Caco-2 (cell line): ENCODE data around the gene PPP4R4. TPM values are rescaled to one million over a fixed set of nuclear protein-coding genes. Genes with fewer than 3 reads are reported as not detected.
"Not testable (repeated sequence)": the region's sequence is repeated elsewhere in the genome, so short reads cannot be mapped to it uniquely, and the experiment has no call there.

ENCODE experiments used
- BruUV-seq: library from RNA; stranded (reverse); fragments of 400-500 nt; replicated peaks from 2 replicates; lab custom pipeline; 2021; lab: Mats Ljungman, UMichigan
- CTCF ChIA-PET: fragments of 300-600 bp; sonication (Branson Sonifier 250); formaldehyde crosslinking; loops from one replicate; lab custom pipeline; 2022; ENCODE audit warnings: antibody characterized with exemption; lab: Charles Lee
- POLR2A ChIA-PET: fragments of 300-600 bp; sonication (Branson Sonifier 250); formaldehyde crosslinking; loops from one replicate; lab custom pipeline; 2022; ENCODE audit warnings: antibody characterized with exemption; lab: Charles Lee
- DNase-seq, 2 experiments: peaks; one replicate each; pipeline versions ENCODE4 v3.0.0 to v3.0.0-alpha.2; 2020 to 2022
- H3K27me3 ChIP-seq: replicated peaks from 2 replicates; pipeline ENCODE4 v1.6.0; 2011; ENCODE audit warnings: low read length; ENCODE audit not compliant: control insufficient read depth, insufficient read depth
- H3K36me3 ChIP-seq: 2 replicates; pipeline ENCODE4 v1.5.1; 2011; ENCODE audit warnings: low read length; ENCODE audit not compliant: control insufficient read depth, insufficient read depth
- H3K4me1 ChIP-seq: fragments of 250-450 bp; sonication (Bioruptor Pico); 2 replicates; pipeline ENCODE4 v1.5.1; 2020; ENCODE audit warnings: mild to moderate bottlenecking
- H3K4me3 ChIP-seq: 2 replicates; pipeline ENCODE4 v1.5.1; 2011; ENCODE audit warnings: low read depth, mild to moderate bottlenecking, control low read depth, low read length
- H3K9me3 ChIP-seq: fragments of 250-450 bp; sonication (Bioruptor Pico); 2 replicates; pipeline ENCODE4 v1.5.1; 2020; ENCODE audit warnings: mild to moderate bottlenecking, moderate library complexity
- H3K27ac Mint-ChIP-seq: one replicate; pipeline ENCODE4 v1.8.0; 2022; ENCODE audit warnings: mixed read lengths; ENCODE audit not compliant: unreplicated experiment
- H3K27me3 Mint-ChIP-seq: one replicate; pipeline ENCODE4 v1.8.0; 2022; ENCODE audit warnings: mixed read lengths; ENCODE audit not compliant: insufficient read depth, unreplicated experiment
- H3K36me3 Mint-ChIP-seq: one replicate; pipeline ENCODE4 v1.8.0; 2022; ENCODE audit warnings: mild to moderate bottlenecking, mixed read lengths; ENCODE audit not compliant: insufficient read depth, unreplicated experiment
- H3K4me1 Mint-ChIP-seq: one replicate; pipeline ENCODE4 v1.8.0; 2022; ENCODE audit warnings: low read depth, mixed read lengths; ENCODE audit not compliant: unreplicated experiment
- H3K4me3 Mint-ChIP-seq: one replicate; pipeline ENCODE4 v1.8.0; 2022; ENCODE audit warnings: mild to moderate bottlenecking, moderate library complexity, mixed read lengths; ENCODE audit not compliant: unreplicated experiment
- H3K9me3 Mint-ChIP-seq: one replicate; pipeline ENCODE4 v1.8.0; 2022; ENCODE audit warnings: mixed read lengths; ENCODE audit not compliant: unreplicated experiment
- intact Hi-C: fragments of 100-400 bp; cut with micrococcal nuclease; formaldehyde crosslinking; loops from one replicate; pipeline ENCODE4 v1.10.0; 2022; ENCODE audit not compliant: unreplicated experiment
- total RNA-seq: library from RNA; stranded (reverse); gene quantifications from 2 replicates; pipeline ENCODE4 v1.2.3, GENCODE V29; 2022
- TF ChIP-seq, protein P1 (sequence below), 2 experiments: fragments of 200-600 bp in 1 of 2; IDR thresholded peaks; 1 replicate in 1 of 2; 2 replicates in 1 of 2; pipeline versions ENCODE4 v1.5.1 to v1.8.0; 2011 to 2022; ENCODE audit warnings: antibody characterized with exemption in 1 of 2, control low read depth in 1 of 2, inconsistent platforms in 1 of 2, low read depth in 1 of 2, low read length in 1 of 2, mild to moderate bottlenecking in 1 of 2, moderate library complexity in 1 of 2; ENCODE audit not compliant: insufficient read depth in 1 of 2, severe bottlenecking in 1 of 2, unreplicated experiment in 1 of 2

Gene PPP4R4
- total RNA-seq, 1 experiment from 2014 or later: 0.20 TPM

DNA sequence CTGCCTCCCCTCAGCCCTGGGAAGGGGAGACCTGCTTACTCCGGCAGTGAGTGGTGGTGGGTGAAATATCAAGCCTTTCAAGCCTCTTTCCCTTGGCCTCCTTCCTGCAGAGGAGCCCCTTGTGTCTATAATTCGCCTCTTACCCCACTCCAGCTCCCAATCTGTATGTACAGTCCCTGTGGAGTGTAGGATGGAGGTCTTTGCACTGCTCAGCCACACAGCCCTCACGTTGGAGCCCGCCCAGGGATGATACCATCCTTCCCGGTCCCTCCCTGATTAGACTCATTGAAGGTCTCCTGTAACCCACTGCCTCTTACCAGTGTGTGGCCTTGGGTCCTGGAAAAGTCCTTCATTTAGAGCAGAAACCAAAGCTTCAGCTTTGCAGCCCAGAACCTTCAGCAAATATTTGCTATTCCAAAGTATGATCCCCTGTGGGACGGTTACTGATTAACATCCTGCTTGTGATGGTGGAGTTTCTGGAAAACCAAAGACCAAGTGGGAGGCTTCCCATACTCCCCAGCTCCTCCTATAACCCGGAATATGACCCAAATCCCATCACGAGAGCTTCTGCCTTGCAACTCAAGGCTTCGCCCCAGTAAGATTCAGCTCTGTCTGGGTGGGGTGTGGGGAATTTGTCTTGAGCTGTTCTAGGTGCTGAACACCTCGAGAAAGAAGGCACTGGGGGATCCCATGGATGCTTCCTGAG lies 118.9 kb downstream of the PPP4R4 start, which contains the start of gene SERPINA10:
Gene SERPINA10 (minus strand): TSS at position 397 of the 706 bp plus-strand sequence. CDS start 2,675 bp downstream, outside the sequence.
- H3K27me3 Mint-ChIP-seq: no peaks in the 10 kb centered on the region
- BruUV-seq: no TSS peak
- H3K36me3 Mint-ChIP-seq: no peaks in the 10 kb centered on the region
- no peaks in the 10 kb centered on the region for H3K9me3 Mint-ChIP-seq
- TF ChIP-seq, protein P1, sequence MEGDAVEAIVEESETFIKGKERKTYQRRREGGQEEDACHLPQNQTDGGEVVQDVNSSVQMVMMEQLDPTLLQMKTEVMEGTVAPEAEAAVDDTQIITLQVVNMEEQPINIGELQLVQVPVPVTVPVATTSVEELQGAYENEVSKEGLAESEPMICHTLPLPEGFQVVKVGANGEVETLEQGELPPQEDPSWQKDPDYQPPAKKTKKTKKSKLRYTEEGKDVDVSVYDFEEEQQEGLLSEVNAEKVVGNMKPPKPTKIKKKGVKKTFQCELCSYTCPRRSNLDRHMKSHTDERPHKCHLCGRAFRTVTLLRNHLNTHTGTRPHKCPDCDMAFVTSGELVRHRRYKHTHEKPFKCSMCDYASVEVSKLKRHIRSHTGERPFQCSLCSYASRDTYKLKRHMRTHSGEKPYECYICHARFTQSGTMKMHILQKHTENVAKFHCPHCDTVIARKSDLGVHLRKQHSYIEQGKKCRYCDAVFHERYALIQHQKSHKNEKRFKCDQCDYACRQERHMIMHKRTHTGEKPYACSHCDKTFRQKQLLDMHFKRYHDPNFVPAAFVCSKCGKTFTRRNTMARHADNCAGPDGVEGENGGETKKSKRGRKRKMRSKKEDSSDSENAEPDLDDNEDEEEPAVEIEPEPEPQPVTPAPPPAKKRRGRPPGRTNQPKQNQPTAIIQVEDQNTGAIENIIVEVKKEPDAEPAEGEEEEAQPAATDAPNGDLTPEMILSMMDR (IDR thresholded peaks at IDR 0.05; ENCODE audit: insufficient read depth in 1 of 2, low read depth in 1 of 2, low read length in 1 of 2, severe bottlenecking in 1 of 2, unreplicated experiment in 1 of 2): no peak
- Histone ChIP-seq H3K27me3 (no peaks in the 10 kb centered on the region), H3K9me3 (no peaks in the 10 kb centered on the region), H3K4me3 (peak within 1 kb of the TSS; percentile 26), H3K36me3 (peaks cover 2% of the 10 kb centered on the region), H3K4me1 (peaks cover 46% of the 10 kb centered on the region)
- CTCF ChIA-PET: interaction anchor here (0.6 to 1.2 kb wide), 3 partner anchors 192 to 1047 kb away, joined by 3 to 4 read pairs (median 3); no protein-coding TSS in a partner anchor
- peak within 1 kb of the TSS; percentile 81 for H3K27ac Mint-ChIP-seq
- peak; percentile 75 to 80 for DNase-seq
- intact Hi-C loops: loop anchor here (2.0 kb wide), 1 partner anchor 48 kb away; no protein-coding TSS in a partner anchor
- POLR2A ChIA-PET: interaction anchor here (0.9 kb wide), 1 partner anchor 14 kb away, joined by 3 read pairs; no protein-coding TSS in a partner anchor
- H3K4me3 Mint-ChIP-seq: peak within 1 kb of the TSS; percentile 65
- peaks cover 9% of the 10 kb centered on the region for H3K4me1 Mint-ChIP-seq

DNA sequence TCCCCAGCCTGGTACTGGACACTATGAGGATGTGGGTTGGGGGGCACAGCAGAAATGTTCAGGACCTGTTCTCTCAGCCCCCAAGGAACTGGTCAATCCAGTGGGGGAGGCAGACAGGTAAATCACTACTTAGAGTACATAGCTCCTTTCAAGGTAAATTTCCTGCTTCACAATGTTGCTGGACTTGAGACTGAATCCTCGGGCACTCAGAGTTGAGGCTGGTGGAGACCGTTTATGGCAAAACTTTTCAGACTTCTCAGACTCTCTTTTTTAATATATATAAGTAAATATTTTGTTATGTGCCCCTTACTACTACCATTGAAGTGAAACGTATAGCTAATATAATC lies 119.4 kb downstream of the PPP4R4 start:
- H3K4me1 ChIP-seq: peaks cover 46% of the 10 kb centered on the region
- H3K27ac Mint-ChIP-seq: peak overlapping the region; percentile 81
- H3K27me3 Mint-ChIP-seq: no peaks in the 10 kb centered on the region
- CTCF ChIA-PET: interaction anchor here (1.0 to 1.2 kb wide), 2 partner anchors 192 to 193 kb away, joined by 3 to 4 read pairs; no protein-coding TSS in a partner anchor
- H3K4me3 ChIP-seq: no peak overlapping the region
- no peak for DNase-seq
- no peaks in the 10 kb centered on the region for H3K27me3 ChIP-seq
- peak overlapping the region; percentile 65 for H3K4me3 Mint-ChIP-seq
- H3K36me3 Mint-ChIP-seq: no peaks in the 10 kb centered on the region
- H3K4me1 Mint-ChIP-seq: peaks cover 9% of the 10 kb centered on the region
- H3K9me3 Mint-ChIP-seq: peaks cover under 1% of the 10 kb centered on the region
- H3K36me3 ChIP-seq: peaks cover 1% of the 10 kb centered on the region; the same call in 1 of the 2 replicates
- BruUV-seq: no TSS peak
- no peaks in the 10 kb centered on the region for H3K9me3 ChIP-seq
- TF ChIP-seq, protein P1 (IDR thresholded peaks at IDR 0.05; ENCODE audit: insufficient read depth in 1 of 2, low read depth in 1 of 2, low read length in 1 of 2, severe bottlenecking in 1 of 2, unreplicated experiment in 1 of 2): no peak
- intact Hi-C loops: loop anchor here (2.0 kb wide), 1 partner anchor 47 kb away; no protein-coding TSS in a partner anchor
- POLR2A ChIA-PET: interaction anchor here (0.9 kb wide), 1 partner anchor 14 kb away, joined by 3 read pairs; no protein-coding TSS in a partner anchor

DNA sequence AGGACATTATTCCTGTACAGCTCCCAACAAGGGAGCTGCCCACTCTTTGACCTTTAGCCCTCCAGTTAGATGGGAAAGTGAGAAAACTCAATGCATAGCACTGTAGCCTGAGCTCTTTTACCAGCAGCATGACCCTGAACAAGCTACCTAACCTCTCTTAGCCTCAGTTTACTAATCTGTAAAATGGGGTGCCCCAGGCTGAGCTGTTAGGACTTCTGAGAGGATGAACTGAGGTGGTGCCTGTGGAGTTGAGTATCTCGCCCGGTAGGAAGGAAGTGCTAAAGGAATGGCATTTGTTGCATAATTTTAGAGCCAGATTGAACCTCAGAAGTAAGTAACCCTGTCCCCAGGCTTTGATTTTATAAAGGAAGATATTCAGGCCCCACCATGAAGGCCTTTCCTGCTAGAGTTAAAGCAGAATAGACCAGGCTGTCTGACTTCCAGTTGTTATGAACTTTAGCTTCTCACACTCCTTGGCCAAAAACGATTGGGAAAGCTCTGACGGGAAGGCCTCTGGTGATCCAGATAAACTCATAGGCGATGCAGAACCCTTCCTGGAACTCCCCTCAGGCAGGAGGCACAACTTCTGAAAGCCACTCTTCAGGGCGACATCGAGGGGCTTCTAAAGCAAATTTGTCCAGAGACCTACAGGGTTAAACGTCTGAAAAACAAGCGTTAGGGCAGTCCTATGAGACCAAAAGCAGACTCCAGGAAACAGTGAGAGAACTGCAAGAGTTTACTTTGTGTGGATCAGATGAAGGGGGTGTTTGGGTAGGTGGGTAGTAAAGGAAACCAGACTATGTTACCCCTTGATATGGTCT lies 121.4 kb downstream of the PPP4R4 start:
- no peaks in the 10 kb centered on the region for H3K27me3 Mint-ChIP-seq
- ChIA-PET POLR2A (no interaction called here), CTCF (no interaction called here)
- Histone ChIP-seq H3K36me3 (0 out of 2 replicates have a peak, but pooled peaks cover 1% of the 10 kb centered on the region), H3K27me3 (no peaks in the 10 kb centered on the region), H3K4me3 (no peak overlapping the region), H3K4me1 (peaks cover 46% of the 10 kb centered on the region), H3K9me3 (no peaks in the 10 kb centered on the region)
- H3K4me1 Mint-ChIP-seq: peaks cover 9% of the 10 kb centered on the region
- intact Hi-C loops: no loop called here
- TF ChIP-seq, protein P1 (IDR thresholded peaks at IDR 0.05; ENCODE audit: insufficient read depth in 1 of 2, low read depth in 1 of 2, low read length in 1 of 2, severe bottlenecking in 1 of 2, unreplicated experiment in 1 of 2): no peak
- BruUV-seq: no TSS peak
- H3K27ac Mint-ChIP-seq: no peak overlapping the region
- no peak for DNase-seq
- H3K4me3 Mint-ChIP-seq: no peak overlapping the region
- no peaks in the 10 kb centered on the region for H3K36me3 Mint-ChIP-seq
- peaks cover 9% of the 10 kb centered on the region for H3K9me3 Mint-ChIP-seq

DNA sequence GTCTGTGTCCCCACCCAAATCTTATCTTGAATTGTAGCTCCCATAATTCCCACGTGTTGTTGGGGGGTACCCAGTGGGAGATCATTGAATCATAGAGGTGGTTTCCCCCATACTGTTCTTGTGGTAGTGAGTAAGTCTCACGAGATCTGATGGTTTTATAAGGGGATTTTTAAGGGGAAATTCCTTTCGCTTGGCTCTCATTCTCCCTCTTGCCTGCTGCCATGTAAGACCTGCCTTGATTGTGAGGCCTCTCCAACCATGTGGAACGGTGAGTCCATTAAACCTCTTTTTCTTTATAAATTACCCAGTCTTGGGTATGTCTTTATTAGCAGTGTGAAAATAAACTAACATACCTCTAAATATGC lies 122.0 kb downstream of the PPP4R4 start:
- H3K27ac Mint-ChIP-seq, CTCF ChIA-PET, H3K36me3 ChIP-seq, intact Hi-C loops, H3K4me1 Mint-ChIP-seq, POLR2A ChIA-PET, H3K4me3 Mint-ChIP-seq, H3K4me3 ChIP-seq, H3K27me3 ChIP-seq, H3K36me3 Mint-ChIP-seq, H3K9me3 Mint-ChIP-seq, H3K9me3 ChIP-seq, BruUV-seq, DNase-seq, H3K27me3 Mint-ChIP-seq: not testable (repeated sequence)
- H3K4me1 ChIP-seq: peaks cover 46% of the 10 kb centered on the region
